Erythroblast (primary cell): Measurements from ENCODE around the gene ZNF554.

ENCODE experiments used
- GATA1 ChIP-seq: IDR thresholded peaks from 2 replicates; pipeline ENCODE4 v1.6.1; 2011; ENCODE audit warnings: low read depth, mild to moderate bottlenecking, control low read depth, low read length, moderate library complexity
- POLR2A ChIP-seq: IDR thresholded peaks from 2 replicates; pipeline ENCODE4 v1.6.1; 2011; ENCODE audit warnings: mild to moderate bottlenecking, low read length

- TF ChIP-seq POLR2A (no peak), GATA1 (no peak)
These were observed 14.3 kb upstream of the ZNF554 start for GRCh38 chr19:2805261-2805900.
